Ovary (tissue), 3 donors: ENCODE results near the gene AIDA.

Source experiments
- EP300 ChIP-seq: sonication (generic); formaldehyde crosslinking; IDR thresholded peaks from one replicate; pipeline ENCODE4 v1.6.1; 2017; ENCODE audit warnings: antibody characterized with exemption
- POLR2A ChIP-seq: fragments of 450-650 bp; IDR thresholded peaks from one replicate; pipeline ENCODE4 v1.6.1; 2017; ENCODE audit warnings: antibody characterized with exemption, mild to moderate bottlenecking, moderate library complexity
- TF ChIP-seq, protein P1 (sequence below), 3 donors: fragments of 450-650 bp in 2 of 3; fragments of 200-600 bp in 1 of 3; IDR thresholded peaks; one replicate each; pipeline versions ENCODE4 v1.5.1 to v1.8.0; 2016 to 2022; ENCODE audit warnings: antibody characterized with exemption in 3 of 3, mild to moderate bottlenecking in 1 of 3
- donor health status: DM: no; HTN: no; CAD: no.

DNA sequence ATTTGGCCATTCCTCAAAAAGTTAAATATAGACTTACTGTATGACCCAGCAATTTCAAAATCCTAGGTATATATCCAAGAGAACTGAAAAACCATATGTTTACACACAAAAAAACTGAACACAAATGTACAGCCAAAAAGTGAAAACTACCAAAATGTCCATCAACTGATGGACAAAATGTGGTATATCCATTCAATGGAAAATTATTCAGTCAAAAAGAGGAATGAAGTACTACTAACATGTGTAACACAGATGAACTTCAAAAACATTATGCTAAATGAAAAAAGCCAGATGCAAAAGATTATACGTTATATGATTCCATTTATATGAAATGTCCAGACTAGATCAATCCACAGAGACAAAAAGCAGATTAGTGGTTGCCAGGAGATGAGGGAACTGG lies 8.0 kb downstream of the AIDA start:
- TF ChIP-seq POLR2A (no peak), EP300 (no peak)
- TF ChIP-seq, protein P1, sequence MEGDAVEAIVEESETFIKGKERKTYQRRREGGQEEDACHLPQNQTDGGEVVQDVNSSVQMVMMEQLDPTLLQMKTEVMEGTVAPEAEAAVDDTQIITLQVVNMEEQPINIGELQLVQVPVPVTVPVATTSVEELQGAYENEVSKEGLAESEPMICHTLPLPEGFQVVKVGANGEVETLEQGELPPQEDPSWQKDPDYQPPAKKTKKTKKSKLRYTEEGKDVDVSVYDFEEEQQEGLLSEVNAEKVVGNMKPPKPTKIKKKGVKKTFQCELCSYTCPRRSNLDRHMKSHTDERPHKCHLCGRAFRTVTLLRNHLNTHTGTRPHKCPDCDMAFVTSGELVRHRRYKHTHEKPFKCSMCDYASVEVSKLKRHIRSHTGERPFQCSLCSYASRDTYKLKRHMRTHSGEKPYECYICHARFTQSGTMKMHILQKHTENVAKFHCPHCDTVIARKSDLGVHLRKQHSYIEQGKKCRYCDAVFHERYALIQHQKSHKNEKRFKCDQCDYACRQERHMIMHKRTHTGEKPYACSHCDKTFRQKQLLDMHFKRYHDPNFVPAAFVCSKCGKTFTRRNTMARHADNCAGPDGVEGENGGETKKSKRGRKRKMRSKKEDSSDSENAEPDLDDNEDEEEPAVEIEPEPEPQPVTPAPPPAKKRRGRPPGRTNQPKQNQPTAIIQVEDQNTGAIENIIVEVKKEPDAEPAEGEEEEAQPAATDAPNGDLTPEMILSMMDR (IDR thresholded peaks at IDR 0.05), result no peak
